HepG2 (cell line): ENCODE measurements around the gene PJA2. TPM values are rescaled to one million over a fixed set of nuclear protein-coding genes. Genes with fewer than 3 reads are reported as not detected.

Experiments used
- ATF1 ChIP-seq: IDR thresholded peaks from 2 replicates; pipeline ENCODE4 v1.6.1; 2016; ENCODE audit warnings: mild to moderate bottlenecking, control low read depth
- EP300 ChIP-seq, 3 experiments: sonication (generic) in 1 of 3; formaldehyde crosslinking in 1 of 3; IDR thresholded peaks; 2 replicates each; pipeline versions ENCODE4 v1.5.1 to v1.6.1; 2011 to 2020; ENCODE audit warnings: low read depth in 2 of 3, low read length in 2 of 3, borderline replicate concordance in 1 of 3, improper control_type of control experiment in 1 of 3, mild to moderate bottlenecking in 1 of 3, missing genetic modification reagents in 1 of 3, moderate library complexity in 1 of 3
- HNRNPH1 ChIP-seq: fragments of 200-400 bp; formaldehyde crosslinking; optimal IDR thresholded peaks from 2 replicates; pipeline ENCODE3; 2017; ENCODE audit warnings: mild to moderate bottlenecking, low read depth, low read length
- IRF9 ChIP-seq: sonication (generic); formaldehyde crosslinking; IDR thresholded peaks from 2 replicates; pipeline ENCODE4 v1.8.0; 2022; ENCODE audit warnings: missing genetic modification reagents, mild to moderate bottlenecking, borderline replicate concordance
- JARID2 ChIP-seq: sonication (generic); formaldehyde crosslinking; IDR thresholded peaks from 2 replicates; pipeline ENCODE4 v1.8.1; 2023; ENCODE audit warnings: missing genetic modification reagents, inconsistent platforms; ENCODE audit not compliant: insufficient replicate concordance
- NAIF1 ChIP-seq: sonication (generic); formaldehyde crosslinking; IDR thresholded peaks from 2 replicates; pipeline ENCODE4 v1.5.0; 2020; ENCODE audit warnings: mild to moderate bottlenecking, missing genetic modification reagents, borderline replicate concordance
- NFE2 ChIP-seq: sonication (generic); formaldehyde crosslinking; IDR thresholded peaks from 2 replicates; pipeline ENCODE4 v1.4.0; 2020; ENCODE audit warnings: missing genetic modification reagents
- NR0B2 ChIP-seq: sonication (generic); formaldehyde crosslinking; IDR thresholded peaks from 2 replicates; pipeline ENCODE4 v1.4.0; 2020; ENCODE audit warnings: mild to moderate bottlenecking, missing genetic modification reagents
- NR2C2 ChIP-seq: sonication (generic); formaldehyde crosslinking; IDR thresholded peaks from 2 replicates; pipeline ENCODE4 v1.4.0; 2020; ENCODE audit warnings: missing genetic modification reagents, mild to moderate bottlenecking, moderate library complexity, borderline replicate concordance
- RERE ChIP-seq: IDR thresholded peaks from 2 replicates; pipeline ENCODE4 v1.6.1; 2016; ENCODE audit warnings: low read depth, missing genetic modification reagents, missing compliant biosample characterization
- RFX5 ChIP-seq: IDR thresholded peaks from 2 replicates; pipeline ENCODE4 v1.6.1; 2011; ENCODE audit warnings: low read depth, low read length, improper control_type of control experiment
- SIN3B ChIP-seq: fragments of 150-350 bp; IDR thresholded peaks from 2 replicates; pipeline ENCODE4 v1.6.1; 2014; ENCODE audit warnings: low read length
- SNAPC4 ChIP-seq: sonication (generic); formaldehyde crosslinking; IDR thresholded peaks from 2 replicates; pipeline ENCODE4 v1.4.0; 2020; ENCODE audit warnings: mild to moderate bottlenecking, missing genetic modification reagents
- ZNF317 ChIP-seq: sonication (generic); formaldehyde crosslinking; IDR thresholded peaks from 2 replicates; pipeline ENCODE4 v1.5.0; 2020; ENCODE audit warnings: mild to moderate bottlenecking, missing genetic modification reagents
- ZNF337 ChIP-seq: sonication (generic); formaldehyde crosslinking; IDR thresholded peaks from 2 replicates; pipeline ENCODE4 v1.5.1; 2020; ENCODE audit warnings: missing genetic modification reagents, low read depth, mild to moderate bottlenecking, borderline replicate concordance
- ZNF761 ChIP-seq: sonication (generic); formaldehyde crosslinking; conservative IDR thresholded peaks from 2 replicates; pipeline ENCODE4 v1.4.0; 2020; ENCODE audit warnings: mild to moderate bottlenecking, missing genetic modification reagents
- ZSCAN25 ChIP-seq: sonication (generic); formaldehyde crosslinking; IDR thresholded peaks from 2 replicates; pipeline ENCODE4 v1.8.0; 2022; ENCODE audit warnings: mild to moderate bottlenecking, missing genetic modification reagents
- polyA plus RNA-seq, 8 experiments: library from polyadenylated mRNA; depleted of rRNA in 3 of 8; stranded (reverse) in 7 of 8; unstranded in 1 of 8; fragments of >200 nt; fragmentation: Illumina TruSeq in 4 of 8; extraction: Trizol in 4 of 8; gene quantifications; 2 replicates each; pipeline versions ENCODE4 v1.2.1 to v1.2.3, GENCODE V29; 2011 to 2016; ENCODE audit warnings: low read depth in 4 of 8, missing spikeins in 1 of 8, mixed read lengths in 1 of 8; ENCODE audit not compliant: insufficient read depth in 1 of 8
- total RNA-seq, 5 experiments: library from RNA; depleted of rRNA; stranded (reverse); fragments of >200 nt; fragmentation: Illumina TruSeq; extraction: Trizol; gene quantifications; 2 replicates each; pipeline ENCODE4 v1.2.3, GENCODE V29; 2016; ENCODE audit warnings: low read depth in 1 of 5

Gene PJA2
- total and polyA plus RNA-seq, 2 of the 13 experiments (the other 11 are each of a cell fraction or from before 2014, with no cell fraction given) = 39.4 to 41.4 TPM

GRCh38 chr5:109409844-109410388, at the start of gene PJA2 (continued):
- TF ChIP-seq RERE (CRISPR knock-in tag) (no peak), ZSCAN25 (CRISPR knock-in tag) (no peak), ATF1 (peak; percentile 84), HNRNPH1 (no peak), IRF9 (CRISPR knock-in tag) (no peak), NR2C2 (CRISPR knock-in tag) (no peak), EP300 (IDR thresholded peaks at IDR 0.05; ENCODE audit: low read depth in 2 of 2, low read length in 2 of 2) (no peak; a peak in 1 of 4 replicates), EP300 (CRISPR knock-in tag; IDR thresholded peaks at IDR 0.05; ENCODE audit: borderline replicate concordance) (no peak), ZNF317 (no peak), SNAPC4 (no peak; the same call in 1 of the 2 replicates), ZNF337 (CRISPR knock-in tag) (no peak), JARID2 (CRISPR knock-in tag) (no peak), SIN3B (no peak), NAIF1 (peak; percentile 1; the same call in 1 of the 2 replicates), RFX5 (peak; percentile 99), ZNF761 (CRISPR knock-in tag) (no peak), NFE2 (CRISPR knock-in tag) (no peak), NR0B2 (no peak)
